K562 (cell line): ENCODE measurements around the gene EMID1. TPM values are rescaled to one million over a fixed set of nuclear protein-coding genes. Genes with fewer than 3 reads are reported as not detected.

Source experiments
- ATAC-seq: fragments of 200-7000 bp; cut with Tn5 transposase; 3 replicates; pipeline ENCODE4 v1.9.1; 2020; ENCODE audit warnings: moderate library complexity
- BruUV-seq: library from RNA; stranded (reverse); fragments of 400-500 nt; replicated peaks from 2 replicates; lab custom pipeline; 2021; lab: Mats Ljungman, UMichigan
- CTCF ChIA-PET: fragments of 300-600 bp; formaldehyde crosslinking; extraction: SDS; loops from one replicate; lab custom pipeline; 2021; ENCODE audit warnings: low intra/inter-chr PET ratio; lab: Yijun Ruan, JAX
- POLR2A ChIA-PET: fragments of 300-600, 350-650 bp; sonication (Branson Sonifier 250); formaldehyde crosslinking; extraction: SDS; loops from one replicate; lab custom pipeline; 2021; ENCODE audit warnings: antibody characterized with exemption, inconsistent platforms; lab: Yijun Ruan, JAX
- DNase-seq, 4 experiments: peaks; one replicate each; pipeline versions ENCODE4 v3.0.0 to v3.0.0-alpha.2; 2011 to 2018; ENCODE audit warnings: low spot score in 3 of 4, mixed read lengths in 3 of 4; ENCODE audit errors: extremely low read depth in 1 of 4
- FAIRE-seq: peaks from 2 replicates; lab custom pipeline; 2011; peaks lifted over from hg19 to GRCh38; lab: Jason Lieb, UNC
- H2AFZ ChIP-seq: 2 replicates; pipeline ENCODE4 v1.6.0; 2011; ENCODE audit warnings: low read depth, low read length, control low read depth, inconsistent platforms
- H3K27ac ChIP-seq: fragments of 200-600 bp; 3 replicates; pipeline ENCODE4 v1.8.0; 2011; ENCODE audit warnings: low read depth, mild to moderate bottlenecking, control low read depth, inconsistent platforms, low read length, moderate library complexity, mixed read lengths; ENCODE audit errors: extremely low read depth
- H3K27me3 ChIP-seq, 2 experiments: fragments of 300-600 bp in 1 of 2; 2 replicates in 1 of 2; 3 replicates in 1 of 2; pipeline versions ENCODE4 v1.6.0 to v1.8.0; 2011; ENCODE audit warnings: inconsistent platforms in 2 of 2, low read length in 2 of 2, mild to moderate bottlenecking in 1 of 2, mixed read lengths in 1 of 2, moderate library complexity in 1 of 2; ENCODE audit not compliant: control insufficient read depth in 2 of 2, insufficient read depth in 2 of 2
- H3K36me3 ChIP-seq: fragments of 300-600 bp; 3 replicates; pipeline ENCODE4 v1.8.0; 2011; ENCODE audit warnings: mild to moderate bottlenecking, low read length, inconsistent platforms; ENCODE audit not compliant: control insufficient read depth, insufficient read depth
- H3K4me1 ChIP-seq, 2 experiments: fragments of 200-600 bp in 1 of 2; replicated peaks in 1 of 2; 2 replicates in 1 of 2; 3 replicates in 1 of 2; pipeline versions ENCODE4 v1.5.1 to v1.8.0; 2011; ENCODE audit warnings: inconsistent platforms in 2 of 2, low read length in 2 of 2, mild to moderate bottlenecking in 1 of 2, mixed read lengths in 1 of 2, moderate library complexity in 1 of 2; ENCODE audit not compliant: control insufficient read depth in 2 of 2, insufficient read depth in 2 of 2
- H3K4me2 ChIP-seq: 2 replicates; pipeline ENCODE4 v1.6.1; 2011; ENCODE audit warnings: low read length, control low read depth, inconsistent platforms, mixed read lengths; ENCODE audit not compliant: insufficient read depth
- H3K4me3 ChIP-seq: fragments of 200-600 bp; sonication (generic), shearing (Covaris generic); 2 replicates; pipeline ENCODE4 v1.5.1; 2016; ENCODE audit warnings: control low read depth, inconsistent platforms
- H3K79me2 ChIP-seq: fragments of 200-600 bp; 3 replicates; pipeline ENCODE4 v1.8.0; 2011; ENCODE audit warnings: low read length, inconsistent platforms; ENCODE audit not compliant: control insufficient read depth, insufficient read depth
- H3K9ac ChIP-seq, 2 experiments: 2 replicates each; pipeline versions ENCODE4 v1.6.0 to v1.6.1; 2011; ENCODE audit warnings: low read depth in 2 of 2, low read length in 2 of 2, control low read depth in 1 of 2, inconsistent platforms in 1 of 2, mild to moderate bottlenecking in 1 of 2, mixed read lengths in 1 of 2; ENCODE audit not compliant: insufficient read depth in 1 of 2
- H3K9me1 ChIP-seq: one replicate; pipeline ENCODE4 v1.6.0; 2011; ENCODE audit warnings: inconsistent platforms, mild to moderate bottlenecking, low read length, moderate library complexity; ENCODE audit not compliant: control insufficient read depth, insufficient read depth
- H3K9me3 ChIP-seq: replicated peaks from 2 replicates; pipeline ENCODE4 v1.5.1; 2011; ENCODE audit warnings: low read depth, low read length, inconsistent platforms; ENCODE audit not compliant: control insufficient read depth, insufficient read depth
- H4K20me1 ChIP-seq: replicated peaks from 2 replicates; pipeline ENCODE4 v1.6.1; 2011; ENCODE audit warnings: low read length, inconsistent platforms, mixed read lengths; ENCODE audit not compliant: control insufficient read depth, insufficient read depth
- ASH1L ChIP-seq: fragments of 450-650 bp; IDR thresholded peaks from 2 replicates; pipeline ENCODE4 v1.6.1; 2018; ENCODE audit warnings: borderline replicate concordance, mild to moderate bottlenecking, low read depth; ENCODE audit not compliant: partially characterized antibody
- ATF7 ChIP-seq: fragments of 450-650 bp; IDR thresholded peaks from 2 replicates; pipeline ENCODE4 v1.7.1; 2014; ENCODE audit warnings: mild to moderate bottlenecking, moderate library complexity
- HMG20A ChIP-seq: fragments of 450-650 bp; formaldehyde crosslinking; conservative IDR thresholded peaks from 2 replicates; pipeline ENCODE4 v1.4.0; 2020; ENCODE audit warnings: mild to moderate bottlenecking, mixed read lengths
- MAFG ChIP-seq: fragments of 450-650 bp; conservative IDR thresholded peaks from 2 replicates; pipeline ENCODE4 v1.6.1; 2016; ENCODE audit warnings: missing genetic modification characterization, missing compliant biosample characterization
- NFE2 ChIP-seq: IDR thresholded peaks from 2 replicates; pipeline ENCODE4 v1.6.1; 2014; ENCODE audit warnings: antibody characterized with exemption, low read depth
- NR3C1 ChIP-seq: sonication (generic); formaldehyde crosslinking; IDR thresholded peaks from 2 replicates; pipeline ENCODE4 v1.8.1; 2022; ENCODE audit warnings: missing genetic modification reagents
- RAD21 ChIP-seq, 2 experiments: fragments of 250-450 bp in 1 of 2; fragments of 450-650 bp in 1 of 2; sonication (Bioruptor Pico) in 1 of 2; formaldehyde crosslinking in 1 of 2; IDR thresholded peaks in 1 of 2; conservative IDR thresholded peaks in 1 of 2; 2 replicates each; pipeline versions ENCODE4 v1.4.0 to v1.8.0; 2020 to 2022; ENCODE audit warnings: mild to moderate bottlenecking in 2 of 2, moderate library complexity in 1 of 2
- SIX5 ChIP-seq, 2 experiments: IDR thresholded peaks; 2 replicates each; pipeline ENCODE4 v1.6.1; 2011; ENCODE audit warnings: low read length in 2 of 2, borderline replicate concordance in 1 of 2, low read depth in 1 of 2, mild to moderate bottlenecking in 1 of 2, moderate library complexity in 1 of 2; ENCODE audit not compliant: insufficient read depth in 1 of 2
- SOX6 ChIP-seq: fragments of 450-650 bp; IDR thresholded peaks from 2 replicates; pipeline ENCODE4 v1.6.1; 2014; ENCODE audit warnings: mild to moderate bottlenecking
- STAT5A ChIP-seq: IDR thresholded peaks from 2 replicates; pipeline ENCODE4 v1.6.1; 2012; ENCODE audit warnings: low read length, inconsistent platforms, borderline replicate concordance
- TAF1 ChIP-seq: IDR thresholded peaks from 2 replicates; pipeline ENCODE4 v1.6.1; 2011; ENCODE audit warnings: mild to moderate bottlenecking, low read length, moderate library complexity; ENCODE audit not compliant: insufficient read depth, control insufficient read depth, severe bottlenecking; ENCODE audit errors: extremely low read depth
- TRIM28 ChIP-seq: fragments of 450-650 bp; IDR thresholded peaks from 2 replicates; pipeline ENCODE4 v1.6.1; 2017
- U2AF1 ChIP-seq: fragments of 200-400 bp; formaldehyde crosslinking; optimal IDR thresholded peaks from 2 replicates; pipeline ENCODE3; 2017; ENCODE audit warnings: mild to moderate bottlenecking, low read depth, low read length, moderate library complexity
- ZEB2 ChIP-seq: fragments of 450-650 bp; IDR thresholded peaks from 2 replicates; pipeline ENCODE4 v1.6.1; 2016
- ZNF239 ChIP-seq: fragments of 250-450 bp; sonication (Bioruptor Pico); IDR thresholded peaks from 2 replicates; pipeline ENCODE4 v1.4.0; 2020; ENCODE audit warnings: mild to moderate bottlenecking
- ZNF316 ChIP-seq: fragments of 450-650 bp; IDR thresholded peaks from 2 replicates; pipeline ENCODE4 v1.6.1; 2016
- ZNF589 ChIP-seq: fragments of 200-800 bp; sonication (Bioruptor generic); IDR thresholded peaks from 2 replicates; pipeline ENCODE4 v1.6.1; 2016; ENCODE audit warnings: low read depth, missing genetic modification characterization, missing compliant biosample characterization
- WGBS: fragments of 100-300 bp; shearing (Covaris generic); methylation state at CpG from one replicate; pipeline ENCODE4 v1.1.6; 2016; ENCODE audit warnings: low coverage, mixed read lengths; ENCODE audit not compliant: insufficient coverage; ENCODE audit errors: missing lambda C conversion rate; 5-methylcytosine and 5-hydroxymethylcytosine counted together
- in situ Hi-C: fragments of 300-500 bp; cut with MboI; formaldehyde crosslinking; loops from 4 replicates; pipeline ENCODE4 v1.15.0; 2018; ENCODE audit warnings: inconsistent platforms, mixed read lengths
- intact Hi-C: fragments of 100-400 bp; cut with micrococcal nuclease; formaldehyde crosslinking; loops from 2 replicates; pipeline ENCODE4 v1.14.2; 2022
- polyA plus RNA-seq, 8 experiments: library from polyadenylated mRNA; depleted of rRNA in 4 of 8; stranded (reverse) in 5 of 8; unstranded in 3 of 8; fragments of >200 nt; fragmentation: Nextera tagmentation in 2 of 8; fragmentation: Illumina TruSeq in 1 of 8; extraction: Ambion mirVana in 2 of 8; extraction: Trizol in 1 of 8; gene quantifications; 2 replicates each; pipeline versions ENCODE4 v1.2.1 to v1.2.3, GENCODE V29; 2011 to 2014; ENCODE audit warnings: inconsistent platforms in 1 of 8, missing spikeins in 1 of 8
- total RNA-seq, 7 experiments: library from RNA; depleted of rRNA in 6 of 7; stranded (reverse); fragments of >200 nt in 6 of 7; fragmentation: Illumina TruSeq in 2 of 7; extraction: Trizol in 2 of 7; gene quantifications; 2 replicates each; pipeline versions ENCODE4 v1.2.1 to v1.2.3, GENCODE V29; 2011 to 2021; ENCODE audit warnings: low replicate concordance in 1 of 7
- TF ChIP-seq, protein P1 (sequence below), 3 experiments: IDR thresholded peaks in 2 of 3; conservative IDR thresholded peaks in 1 of 3; 2 replicates each; pipeline ENCODE4 v1.5.1; 2011 to 2012; ENCODE audit warnings: low read length in 3 of 3, mild to moderate bottlenecking in 3 of 3, control low read depth in 2 of 3, improper control_type of control experiment in 1 of 3, inconsistent platforms in 1 of 3, low read depth in 1 of 3, mixed read lengths in 1 of 3, moderate library complexity in 1 of 3; ENCODE audit not compliant: insufficient read depth in 2 of 3
- TF ChIP-seq, protein P2 (sequence below): fragments of 450-650 bp; IDR thresholded peaks from 2 replicates; pipeline ENCODE4 v1.6.1; 2018; ENCODE audit warnings: mild to moderate bottlenecking, low read depth; ENCODE audit not compliant: partially characterized antibody
- TF ChIP-seq, protein P3 (sequence below): sonication (generic); formaldehyde crosslinking; IDR thresholded peaks from 2 replicates; pipeline ENCODE4 v1.8.0; 2022; ENCODE audit warnings: missing genetic modification reagents, mild to moderate bottlenecking, borderline replicate concordance

Gene EMID1
- total and polyA plus RNA-seq, 9 of the 15 experiments (the other 6 are each of a cell fraction or from before 2014, with no cell fraction given) = 0.15 to 7.2 (median 2.7) TPM

DNA sequence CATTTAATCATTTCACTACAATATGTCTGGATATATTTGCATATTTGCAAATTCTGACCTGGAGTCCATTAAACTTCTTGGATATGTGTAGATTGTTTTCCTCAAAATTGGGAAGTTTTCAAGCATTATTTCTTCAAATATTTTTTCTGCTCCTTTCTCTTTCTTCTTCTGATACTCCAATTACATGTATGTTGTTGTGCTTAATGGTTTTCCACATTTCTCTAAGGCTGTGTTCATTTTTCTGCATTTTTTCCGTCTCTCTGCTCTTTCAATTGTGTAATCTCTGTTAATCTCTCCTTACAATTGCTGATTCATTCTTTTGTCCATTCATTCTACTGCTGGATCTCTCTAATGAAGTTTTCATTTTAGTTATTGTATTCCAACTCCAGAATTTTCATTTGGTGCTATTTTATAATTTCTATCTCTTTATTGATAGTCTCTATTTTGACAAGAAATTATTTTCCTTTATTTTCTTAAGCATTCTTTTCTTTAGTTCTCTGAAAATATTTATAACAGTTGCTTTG, 30.3 kb upstream of the EMID1 start:
- in situ Hi-C loops = no loop called here
- H3K9me1 ChIP-seq = no peaks in the 10 kb centered on the region
- FAIRE-seq = no peak
- no peak overlapping the region for H3K4me2 ChIP-seq
- ChIA-PET CTCF (no interaction called here), POLR2A (interaction anchor here (0.8 kb wide), 1 partner anchor 15 kb away, joined by 3 read pairs; no protein-coding TSS in a partner anchor)
- H3K27ac ChIP-seq = no peak overlapping the region
- H3K79me2 ChIP-seq = no peaks in the 10 kb centered on the region
- WGBS = 36% methylated on average over 1 of the region's 1 CpG
- H3K4me3 ChIP-seq = no peak overlapping the region
- BruUV-seq = no TSS peak
- no peaks in the 10 kb centered on the region for H4K20me1 ChIP-seq
- H3K36me3 ChIP-seq = no peaks in the 10 kb centered on the region
- DNase-seq = no peak
- ATAC-seq = no peak
- no peaks in the 10 kb centered on the region; a peak in 1 of 5 replicates for H3K4me1 ChIP-seq
- 0 out of 2 replicates have a peak, but pooled peaks cover 2% of the 10 kb centered on the region for H3K9me3 ChIP-seq
- intact Hi-C loops = no loop called here
- H3K9ac ChIP-seq = no peak overlapping the region
- no peak overlapping the region for H2AFZ ChIP-seq
- no peaks in the 10 kb centered on the region for H3K27me3 ChIP-seq
- peak; percentile 77 for TF ChIP-seq MAFG
- TF ChIP-seq ZNF316 = peak; percentile 81
- no peak for TF ChIP-seq RAD21 (CRISPR knock-in tag; conservative IDR thresholded peaks at IDR 0.05 in 1 of 2, IDR thresholded peaks at IDR 0.05 in 1 of 2)
- TF ChIP-seq TRIM28 = peak; percentile 82
- TF ChIP-seq SOX6 = peak; percentile 73
- no peak for TF ChIP-seq ASH1L
- no peak for TF ChIP-seq NR3C1 (CRISPR knock-in tag)
- TF ChIP-seq SIX5 (IDR thresholded peaks at IDR 0.05; ENCODE audit: borderline replicate concordance in 1 of 2, insufficient read depth in 1 of 2, low read depth in 1 of 2, low read length in 2 of 2) = no peak
- no peak for TF ChIP-seq U2AF1
- TF ChIP-seq STAT5A = no peak
- TF ChIP-seq, protein P1, sequence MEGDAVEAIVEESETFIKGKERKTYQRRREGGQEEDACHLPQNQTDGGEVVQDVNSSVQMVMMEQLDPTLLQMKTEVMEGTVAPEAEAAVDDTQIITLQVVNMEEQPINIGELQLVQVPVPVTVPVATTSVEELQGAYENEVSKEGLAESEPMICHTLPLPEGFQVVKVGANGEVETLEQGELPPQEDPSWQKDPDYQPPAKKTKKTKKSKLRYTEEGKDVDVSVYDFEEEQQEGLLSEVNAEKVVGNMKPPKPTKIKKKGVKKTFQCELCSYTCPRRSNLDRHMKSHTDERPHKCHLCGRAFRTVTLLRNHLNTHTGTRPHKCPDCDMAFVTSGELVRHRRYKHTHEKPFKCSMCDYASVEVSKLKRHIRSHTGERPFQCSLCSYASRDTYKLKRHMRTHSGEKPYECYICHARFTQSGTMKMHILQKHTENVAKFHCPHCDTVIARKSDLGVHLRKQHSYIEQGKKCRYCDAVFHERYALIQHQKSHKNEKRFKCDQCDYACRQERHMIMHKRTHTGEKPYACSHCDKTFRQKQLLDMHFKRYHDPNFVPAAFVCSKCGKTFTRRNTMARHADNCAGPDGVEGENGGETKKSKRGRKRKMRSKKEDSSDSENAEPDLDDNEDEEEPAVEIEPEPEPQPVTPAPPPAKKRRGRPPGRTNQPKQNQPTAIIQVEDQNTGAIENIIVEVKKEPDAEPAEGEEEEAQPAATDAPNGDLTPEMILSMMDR (IDR thresholded peaks at IDR 0.05 in 2 of 3, conservative IDR thresholded peaks at IDR 0.05 in 1 of 3; ENCODE audit: insufficient read depth in 2 of 3, low read depth in 1 of 3, low read length in 3 of 3) = no peak
- no peak for TF ChIP-seq TAF1
- TF ChIP-seq, protein P2, sequence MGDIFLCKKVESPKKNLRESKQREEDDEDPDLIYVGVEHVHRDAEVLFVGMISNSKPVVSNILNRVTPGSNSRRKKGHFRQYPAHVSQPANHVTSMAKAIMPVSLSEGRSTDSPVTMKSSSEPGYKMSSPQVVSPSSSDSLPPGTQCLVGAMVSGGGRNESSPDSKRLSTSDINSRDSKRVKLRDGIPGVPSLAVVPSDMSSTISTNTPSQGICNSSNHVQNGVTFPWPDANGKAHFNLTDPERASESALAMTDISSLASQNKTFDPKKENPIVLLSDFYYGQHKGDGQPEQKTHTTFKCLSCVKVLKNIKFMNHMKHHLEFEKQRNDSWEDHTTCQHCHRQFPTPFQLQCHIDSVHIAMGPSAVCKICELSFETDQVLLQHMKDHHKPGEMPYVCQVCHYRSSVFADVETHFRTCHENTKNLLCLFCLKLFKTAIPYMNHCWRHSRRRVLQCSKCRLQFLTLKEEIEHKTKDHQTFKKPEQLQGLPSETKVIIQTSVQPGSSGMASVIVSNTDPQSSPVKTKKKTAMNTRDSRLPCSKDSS = peak; percentile 68
- peak; percentile 79 for TF ChIP-seq NFE2
- TF ChIP-seq, protein P3, sequence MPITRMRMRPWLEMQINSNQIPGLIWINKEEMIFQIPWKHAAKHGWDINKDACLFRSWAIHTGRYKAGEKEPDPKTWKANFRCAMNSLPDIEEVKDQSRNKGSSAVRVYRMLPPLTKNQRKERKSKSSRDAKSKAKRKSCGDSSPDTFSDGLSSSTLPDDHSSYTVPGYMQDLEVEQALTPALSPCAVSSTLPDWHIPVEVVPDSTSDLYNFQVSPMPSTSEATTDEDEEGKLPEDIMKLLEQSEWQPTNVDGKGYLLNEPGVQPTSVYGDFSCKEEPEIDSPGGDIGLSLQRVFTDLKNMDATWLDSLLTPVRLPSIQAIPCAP (CRISPR knock-in tag) = no peak
- no peak for TF ChIP-seq HMG20A (CRISPR knock-in tag)
- TF ChIP-seq ATF7 = no peak
- no peak for TF ChIP-seq ZNF239 (CRISPR knock-in tag)
- TF ChIP-seq ZNF589 (CRISPR knock-in tag) = no peak
- TF ChIP-seq ZEB2 = peak; percentile 45
